HL-60 (cell line): ENCODE data around the gene ADAM29.

Experiments
- DNase-seq, 2 experiments: peaks; one replicate each; pipeline ENCODE4 v3.0.0-alpha.2; 2010 to 2020; ENCODE audit warnings: low read depth in 1 of 2, low spot score in 1 of 2
- H3K27ac ChIP-seq: fragments of 250-450 bp; sonication (Bioruptor Pico); replicated peaks from 2 replicates; pipeline ENCODE4 v1.5.1; 2020; ENCODE audit warnings: mild to moderate bottlenecking, moderate library complexity
- H3K27me3 ChIP-seq: fragments of 250-450 bp; sonication (Bioruptor Pico); 2 replicates; pipeline ENCODE4 v1.5.1; 2021; ENCODE audit warnings: mild to moderate bottlenecking, moderate library complexity; ENCODE audit not compliant: insufficient read depth, poor library complexity, severe bottlenecking
- H3K4me3 ChIP-seq: replicated peaks from 2 replicates; pipeline ENCODE4 v1.5.1; 2011; ENCODE audit warnings: mild to moderate bottlenecking, control low read depth, low read length; ENCODE audit not compliant: insufficient read depth
- CTCF ChIP-seq: IDR thresholded peaks from one replicate; pipeline ENCODE4 v1.5.1; 2011; ENCODE audit warnings: low read length, control low read depth, inconsistent platforms; ENCODE audit not compliant: insufficient read depth
- GABPA ChIP-seq: IDR thresholded peaks from 2 replicates; pipeline ENCODE4 v1.6.1; 2012; ENCODE audit warnings: low read depth
- POLR2AphosphoS5 ChIP-seq: IDR thresholded peaks from 2 replicates; pipeline ENCODE4 v1.6.1; 2012; ENCODE audit warnings: low read depth
- SPI1 ChIP-seq: IDR thresholded peaks from 2 replicates; pipeline ENCODE4 v1.6.1; 2012; ENCODE audit warnings: low read depth, mild to moderate bottlenecking, borderline replicate concordance
- TF ChIP-seq, protein P1 (sequence below): IDR thresholded peaks from 2 replicates; pipeline ENCODE4 v1.6.1; 2012; ENCODE audit warnings: low read depth; ENCODE audit not compliant: insufficient replicate concordance

Gene ADAM29

GRCh38 chr4:174873931-174874330, 44.2 kb upstream of the ADAM29 start:
- Histone ChIP-seq H3K27me3 (no peaks in the 10 kb centered on the region), H3K4me3 (no peak overlapping the region), H3K27ac (no peak overlapping the region)
- TF ChIP-seq POLR2AphosphoS5: no peak
- TF ChIP-seq SPI1: no peak
- no peak for TF ChIP-seq CTCF
- TF ChIP-seq, protein P1, sequence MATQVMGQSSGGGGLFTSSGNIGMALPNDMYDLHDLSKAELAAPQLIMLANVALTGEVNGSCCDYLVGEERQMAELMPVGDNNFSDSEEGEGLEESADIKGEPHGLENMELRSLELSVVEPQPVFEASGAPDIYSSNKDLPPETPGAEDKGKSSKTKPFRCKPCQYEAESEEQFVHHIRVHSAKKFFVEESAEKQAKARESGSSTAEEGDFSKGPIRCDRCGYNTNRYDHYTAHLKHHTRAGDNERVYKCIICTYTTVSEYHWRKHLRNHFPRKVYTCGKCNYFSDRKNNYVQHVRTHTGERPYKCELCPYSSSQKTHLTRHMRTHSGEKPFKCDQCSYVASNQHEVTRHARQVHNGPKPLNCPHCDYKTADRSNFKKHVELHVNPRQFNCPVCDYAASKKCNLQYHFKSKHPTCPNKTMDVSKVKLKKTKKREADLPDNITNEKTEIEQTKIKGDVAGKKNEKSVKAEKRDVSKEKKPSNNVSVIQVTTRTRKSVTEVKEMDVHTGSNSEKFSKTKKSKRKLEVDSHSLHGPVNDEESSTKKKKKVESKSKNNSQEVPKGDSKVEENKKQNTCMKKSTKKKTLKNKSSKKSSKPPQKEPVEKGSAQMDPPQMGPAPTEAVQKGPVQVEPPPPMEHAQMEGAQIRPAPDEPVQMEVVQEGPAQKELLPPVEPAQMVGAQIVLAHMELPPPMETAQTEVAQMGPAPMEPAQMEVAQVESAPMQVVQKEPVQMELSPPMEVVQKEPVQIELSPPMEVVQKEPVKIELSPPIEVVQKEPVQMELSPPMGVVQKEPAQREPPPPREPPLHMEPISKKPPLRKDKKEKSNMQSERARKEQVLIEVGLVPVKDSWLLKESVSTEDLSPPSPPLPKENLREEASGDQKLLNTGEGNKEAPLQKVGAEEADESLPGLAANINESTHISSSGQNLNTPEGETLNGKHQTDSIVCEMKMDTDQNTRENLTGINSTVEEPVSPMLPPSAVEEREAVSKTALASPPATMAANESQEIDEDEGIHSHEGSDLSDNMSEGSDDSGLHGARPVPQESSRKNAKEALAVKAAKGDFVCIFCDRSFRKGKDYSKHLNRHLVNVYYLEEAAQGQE: no peak
- no peak for TF ChIP-seq GABPA
- no peak for DNase-seq

GRCh38 chr4:174874898-174875297, 43.3 kb upstream of the ADAM29 start:
- H3K27ac ChIP-seq: no peak overlapping the region
- TF ChIP-seq POLR2AphosphoS5 (no peak), CTCF (no peak), SPI1 (no peak), GABPA (no peak)
- TF ChIP-seq, protein P1: no peak
- DNase-seq: no peak
- H3K27me3 ChIP-seq: no peaks in the 10 kb centered on the region
- H3K4me3 ChIP-seq: no peak overlapping the region

DNA sequence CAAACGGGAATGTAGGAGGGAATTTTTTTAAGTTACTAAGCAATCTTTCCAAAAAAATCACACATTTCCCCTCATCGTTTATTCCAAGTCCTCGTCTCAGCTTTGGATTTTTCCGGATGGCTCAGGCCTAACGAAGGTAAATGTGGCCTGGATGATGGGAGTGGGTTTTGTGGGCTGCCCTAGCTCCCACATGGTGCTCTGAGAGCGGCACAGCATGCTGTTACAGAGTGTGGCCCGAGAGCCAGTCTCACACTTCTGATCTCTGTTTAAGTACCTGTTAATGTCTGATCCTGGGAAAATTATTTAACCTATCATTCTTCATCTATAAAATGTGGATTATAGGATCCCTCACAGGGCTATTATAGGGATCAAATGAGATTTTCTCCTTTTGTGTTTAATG, 38.2 kb upstream of the ADAM29 start:
- H3K27me3 ChIP-seq: no peaks in the 10 kb centered on the region
- no peak overlapping the region for H3K27ac ChIP-seq
- no peak for TF ChIP-seq SPI1
- no peak for DNase-seq
- no peak overlapping the region for H3K4me3 ChIP-seq

- Histone ChIP-seq H3K27ac (no peak overlapping the region), H3K4me3 (no peak overlapping the region), H3K27me3 (no peaks in the 10 kb centered on the region)
- no peak for DNase-seq
- TF ChIP-seq, protein P1: no peak
- no peak for TF ChIP-seq CTCF
- no peak for TF ChIP-seq SPI1
- TF ChIP-seq GABPA: no peak
- TF ChIP-seq POLR2AphosphoS5: no peak
Observed at GRCh38 chr4:174882317-174882992, 35.7 kb upstream of the ADAM29 start.
